OCI-LY1 (cell line): ENCODE results near the gene TCF4.

ENCODE experiments used
- H2AFZ ChIP-seq: fragments of 200-600 bp; sonication (generic), shearing (Covaris generic); 2 replicates; pipeline ENCODE4 v1.6.0; 2014; ENCODE audit warnings: antibody characterized with exemption, mild to moderate bottlenecking, low read length
- H3F3A ChIP-seq: fragments of 200-600 bp; sonication (generic), shearing (Covaris generic); 2 replicates; pipeline ENCODE4 v1.6.0; 2014; ENCODE audit warnings: mild to moderate bottlenecking, antibody characterized with exemption, low read length, moderate library complexity; ENCODE audit not compliant: insufficient read depth
- H3K27ac ChIP-seq: fragments of 200-600 bp; sonication (generic); 2 replicates; pipeline ENCODE4 v1.5.1; 2014; ENCODE audit warnings: low read length, mixed run types, mild to moderate bottlenecking, low read depth; ENCODE audit not compliant: poor library complexity, severe bottlenecking
- H3K27me3 ChIP-seq: fragments of 200-600 bp; sonication (generic); 2 replicates; pipeline ENCODE4 v1.6.0; 2014; ENCODE audit warnings: antibody characterized with exemption, mild to moderate bottlenecking, low read length, moderate library complexity; ENCODE audit not compliant: insufficient read depth
- H3K36me3 ChIP-seq: fragments of 200-600 bp; sonication (generic); 2 replicates; pipeline ENCODE4 v1.6.1; 2014; ENCODE audit warnings: mild to moderate bottlenecking, antibody characterized with exemption, low read length, moderate library complexity, mixed read lengths; ENCODE audit not compliant: insufficient read depth
- H3K4me1 ChIP-seq: fragments of 200-600 bp; sonication (generic); 2 replicates; pipeline ENCODE4 v1.5.1; 2014; ENCODE audit warnings: mild to moderate bottlenecking, low read length, moderate library complexity; ENCODE audit not compliant: insufficient read depth, severe bottlenecking
- H3K4me2 ChIP-seq: fragments of 200-600 bp; sonication (generic), shearing (Covaris generic); 2 replicates; pipeline ENCODE4 v1.6.1; 2014; ENCODE audit warnings: low read length
- H3K4me3 ChIP-seq: fragments of 200-600 bp; sonication (generic); 2 replicates; pipeline ENCODE4 v1.5.1; 2014; ENCODE audit warnings: low read length, low read depth, mild to moderate bottlenecking, mixed read lengths; ENCODE audit not compliant: poor library complexity, severe bottlenecking
- H3K79me2 ChIP-seq: fragments of 200-600 bp; shearing (Covaris generic); 2 replicates; pipeline ENCODE4 v1.6.1; 2016; ENCODE audit warnings: mixed run types, low read length, mixed read lengths; ENCODE audit not compliant: insufficient read depth
- H3K9ac ChIP-seq: fragments of 200-600 bp; sonication (generic), shearing (Covaris generic); 2 replicates; pipeline ENCODE4 v1.6.1; 2014; ENCODE audit warnings: mild to moderate bottlenecking, low read length, mixed read lengths
- H3K9me2 ChIP-seq: fragments of 200-600 bp; sonication (generic), shearing (Covaris generic); 2 replicates; pipeline ENCODE4 v1.6.1; 2014; ENCODE audit warnings: low read depth, mild to moderate bottlenecking, low read length, mixed read lengths
- H3K9me3 ChIP-seq: fragments of 200-600 bp; shearing (Covaris generic); 2 replicates; pipeline ENCODE4 v1.6.1; 2014; ENCODE audit warnings: low read length, mixed read lengths
- H4K20me1 ChIP-seq: fragments of 200-600 bp; sonication (generic), shearing (Covaris generic); 2 replicates; pipeline ENCODE4 v1.6.0; 2016; ENCODE audit warnings: mild to moderate bottlenecking, low read length; ENCODE audit not compliant: insufficient read depth
- CTCF ChIP-seq: fragments of 200-600 bp; sonication (generic), shearing (Covaris generic); IDR thresholded peaks from 2 replicates; pipeline ENCODE4 v1.5.1; 2017; ENCODE audit warnings: mild to moderate bottlenecking, antibody characterized with exemption, low read length, moderate library complexity, mixed read lengths
- EZH2 ChIP-seq: fragments of 200-600 bp; sonication (generic), shearing (Covaris generic); IDR thresholded peaks from 2 replicates; pipeline ENCODE4 v1.8.0; 2017; ENCODE audit warnings: borderline replicate concordance, mixed run types, mild to moderate bottlenecking, antibody characterized with exemption, low read length, moderate library complexity, mixed read lengths

TCF4 gene

GRCh38 chr18:55340998-55341397, 247.0 kb downstream of the TCF4 start:
- Histone ChIP-seq H3F3A (no peaks in the 10 kb centered on the region), H3K79me2 (peaks cover 8% of the 10 kb centered on the region; the same call in 1 of the 2 replicates), H3K27me3 (no peaks in the 10 kb centered on the region), H3K4me3 (no peak overlapping the region), H3K9me2 (no peaks in the 10 kb centered on the region), H3K4me2 (no peak overlapping the region), H3K9ac (no peak overlapping the region), H3K36me3 (peaks cover 16% of the 10 kb centered on the region), H4K20me1 (no peaks in the 10 kb centered on the region), H3K9me3 (no peaks in the 10 kb centered on the region), H3K27ac (no peak overlapping the region), H3K4me1 (peaks cover 51% of the 10 kb centered on the region), H2AFZ (no peak overlapping the region)
- TF ChIP-seq CTCF (no peak), EZH2 (no peak)

DNA sequence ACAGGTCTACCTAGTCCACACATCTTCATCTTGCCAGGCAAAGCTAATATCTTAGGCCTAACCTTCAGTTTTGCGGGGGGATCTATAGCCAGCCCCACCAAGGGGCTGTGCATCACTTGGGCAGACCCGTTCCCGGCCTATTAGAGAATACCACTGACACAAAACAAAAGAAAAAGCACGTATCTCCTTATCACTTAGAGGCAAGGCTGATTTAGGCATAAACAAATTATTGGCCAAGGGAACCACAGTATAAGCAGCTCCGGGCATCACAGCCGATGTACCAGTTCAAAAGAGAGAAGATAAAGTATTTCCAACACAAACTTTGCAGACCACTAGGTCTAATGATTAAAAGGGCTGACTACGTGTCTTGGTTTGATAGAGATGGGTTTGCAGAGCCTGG, 248.0 kb downstream of the TCF4 start:
- no peak overlapping the region for H2AFZ ChIP-seq
- H3K9ac ChIP-seq: no peak overlapping the region
- no peaks in the 10 kb centered on the region for H3K27me3 ChIP-seq
- no peak overlapping the region for H3K4me3 ChIP-seq
- peaks cover 8% of the 10 kb centered on the region; the same call in 1 of the 2 replicates for H3K79me2 ChIP-seq
- TF ChIP-seq CTCF (no peak), EZH2 (no peak)
- H3K4me1 ChIP-seq: peaks cover 51% of the 10 kb centered on the region
- no peak overlapping the region; the same call in 1 of the 2 replicates for H3K4me2 ChIP-seq
- H3K9me2 ChIP-seq: no peaks in the 10 kb centered on the region
- H3K9me3 ChIP-seq: no peaks in the 10 kb centered on the region
- no peaks in the 10 kb centered on the region for H4K20me1 ChIP-seq
- peaks cover 16% of the 10 kb centered on the region for H3K36me3 ChIP-seq
- H3K27ac ChIP-seq: no peak overlapping the region
- no peaks in the 10 kb centered on the region for H3F3A ChIP-seq

- no peaks in the 10 kb centered on the region for H3K9me3 ChIP-seq
- no peak for TF ChIP-seq CTCF
- TF ChIP-seq EZH2: no peak
- H3K79me2 ChIP-seq: peaks cover 8% of the 10 kb centered on the region; the same call in 1 of the 2 replicates
- H3K4me3 ChIP-seq: no peak overlapping the region
- H3K9me2 ChIP-seq: no peaks in the 10 kb centered on the region
- no peaks in the 10 kb centered on the region for H3K27me3 ChIP-seq
- no peaks in the 10 kb centered on the region for H4K20me1 ChIP-seq
- H3K4me1 ChIP-seq: peaks cover 51% of the 10 kb centered on the region
- H3K9ac ChIP-seq: no peak overlapping the region
- no peak overlapping the region for H2AFZ ChIP-seq
- no peak overlapping the region for H3K4me2 ChIP-seq
- no peaks in the 10 kb centered on the region for H3F3A ChIP-seq
- peaks cover 16% of the 10 kb centered on the region for H3K36me3 ChIP-seq
- no peak overlapping the region for H3K27ac ChIP-seq
Observed at GRCh38 chr18:55338978-55339650, 248.9 kb downstream of the TCF4 start.
